ENCODE results near the gene CDRT15. TPM values are rescaled to one million over a fixed set of nuclear protein-coding genes. Genes with fewer than 3 reads are reported as not detected.

Gene CDRT15
- polyA plus RNA-seq, 3 donors = 0.43 to 2.0 (median 0.61) TPM

Other genes with a start within 250 kb of the CDRT15 start
- gene COX10, start 167.4 kb downstream of the CDRT15 start, polyA plus RNA-seq (ENCODE audit: insufficient read length in 3 of 3) = 10 to 100 TPM; 16.5 to 17.7 (median 17.5) TPM
- gene HS3ST3B1, start 64.2 kb upstream of the CDRT15 start, polyA plus RNA-seq (ENCODE audit: insufficient read length in 3 of 3) = 10 to 100 TPM; 25.2 to 32.1 (median 27.7) TPM

Measured in renal pelvis (tissue), 3 donors.